ENCODE measurements around the gene PHC2. TPM values are rescaled to one million over a fixed set of nuclear protein-coding genes. Genes with fewer than 3 reads are reported as not detected.

Gene PHC2, protein sequence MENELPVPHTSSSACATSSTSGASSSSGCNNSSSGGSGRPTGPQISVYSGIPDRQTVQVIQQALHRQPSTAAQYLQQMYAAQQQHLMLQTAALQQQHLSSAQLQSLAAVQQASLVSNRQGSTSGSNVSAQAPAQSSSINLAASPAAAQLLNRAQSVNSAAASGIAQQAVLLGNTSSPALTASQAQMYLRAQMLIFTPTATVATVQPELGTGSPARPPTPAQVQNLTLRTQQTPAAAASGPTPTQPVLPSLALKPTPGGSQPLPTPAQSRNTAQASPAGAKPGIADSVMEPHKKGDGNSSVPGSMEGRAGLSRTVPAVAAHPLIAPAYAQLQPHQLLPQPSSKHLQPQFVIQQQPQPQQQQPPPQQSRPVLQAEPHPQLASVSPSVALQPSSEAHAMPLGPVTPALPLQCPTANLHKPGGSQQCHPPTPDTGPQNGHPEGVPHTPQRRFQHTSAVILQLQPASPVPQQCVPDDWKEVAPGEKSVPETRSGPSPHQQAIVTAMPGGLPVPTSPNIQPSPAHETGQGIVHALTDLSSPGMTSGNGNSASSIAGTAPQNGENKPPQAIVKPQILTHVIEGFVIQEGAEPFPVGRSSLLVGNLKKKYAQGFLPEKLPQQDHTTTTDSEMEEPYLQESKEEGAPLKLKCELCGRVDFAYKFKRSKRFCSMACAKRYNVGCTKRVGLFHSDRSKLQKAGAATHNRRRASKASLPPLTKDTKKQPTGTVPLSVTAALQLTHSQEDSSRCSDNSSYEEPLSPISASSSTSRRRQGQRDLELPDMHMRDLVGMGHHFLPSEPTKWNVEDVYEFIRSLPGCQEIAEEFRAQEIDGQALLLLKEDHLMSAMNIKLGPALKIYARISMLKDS
- 65.8 and 75.1 TPM in 2 replicates for total RNA-seq

DNA sequence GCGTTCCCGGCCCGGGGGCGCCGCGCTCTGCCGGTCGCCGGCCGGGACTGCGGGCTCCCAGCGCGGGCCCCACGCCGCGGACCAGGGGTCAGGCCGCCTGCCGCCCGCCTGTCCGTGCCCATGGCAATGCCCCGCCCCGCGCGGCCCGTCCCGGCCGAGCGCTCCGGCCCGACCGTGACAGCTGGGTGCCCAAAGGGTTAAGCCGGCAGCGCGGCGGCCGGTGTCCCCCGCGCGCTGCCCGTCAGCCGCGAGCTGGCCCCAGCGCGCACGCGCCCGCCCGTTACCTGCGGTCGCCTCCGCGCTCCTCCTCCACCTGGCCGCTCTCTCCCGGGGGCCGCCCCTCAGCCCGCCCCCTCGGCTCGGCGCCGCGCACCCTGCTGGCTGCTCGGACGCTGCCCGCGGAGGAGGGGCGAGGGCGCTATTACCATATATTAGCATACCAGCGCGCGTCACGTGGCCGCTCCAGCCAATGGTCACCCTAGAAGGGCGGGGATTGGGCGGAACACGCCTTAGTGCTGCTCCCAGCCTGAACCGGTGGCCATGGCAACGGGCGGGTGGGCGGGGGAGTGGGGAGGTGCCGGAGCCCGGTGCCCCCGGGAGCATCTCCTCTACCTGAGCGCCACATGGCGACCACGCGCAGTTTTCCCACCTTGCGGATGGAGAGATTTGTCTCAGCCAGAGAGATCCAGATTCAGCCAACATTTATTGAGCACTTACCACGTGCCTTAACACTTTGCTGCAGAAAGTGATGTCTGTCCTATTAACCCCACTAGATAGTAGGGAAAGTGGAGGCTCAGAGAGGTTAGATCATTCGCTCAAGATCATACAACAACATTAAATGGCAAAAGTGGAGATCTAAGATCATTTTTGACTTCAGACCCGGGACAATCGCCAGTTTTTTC lies at the start of gene PHC2:
Gene PHC2, minus strand, starts transcription at position 404 of the 902 bp plus-strand sequence. CDS start 55,556 bp downstream, outside the sequence.

DNA sequence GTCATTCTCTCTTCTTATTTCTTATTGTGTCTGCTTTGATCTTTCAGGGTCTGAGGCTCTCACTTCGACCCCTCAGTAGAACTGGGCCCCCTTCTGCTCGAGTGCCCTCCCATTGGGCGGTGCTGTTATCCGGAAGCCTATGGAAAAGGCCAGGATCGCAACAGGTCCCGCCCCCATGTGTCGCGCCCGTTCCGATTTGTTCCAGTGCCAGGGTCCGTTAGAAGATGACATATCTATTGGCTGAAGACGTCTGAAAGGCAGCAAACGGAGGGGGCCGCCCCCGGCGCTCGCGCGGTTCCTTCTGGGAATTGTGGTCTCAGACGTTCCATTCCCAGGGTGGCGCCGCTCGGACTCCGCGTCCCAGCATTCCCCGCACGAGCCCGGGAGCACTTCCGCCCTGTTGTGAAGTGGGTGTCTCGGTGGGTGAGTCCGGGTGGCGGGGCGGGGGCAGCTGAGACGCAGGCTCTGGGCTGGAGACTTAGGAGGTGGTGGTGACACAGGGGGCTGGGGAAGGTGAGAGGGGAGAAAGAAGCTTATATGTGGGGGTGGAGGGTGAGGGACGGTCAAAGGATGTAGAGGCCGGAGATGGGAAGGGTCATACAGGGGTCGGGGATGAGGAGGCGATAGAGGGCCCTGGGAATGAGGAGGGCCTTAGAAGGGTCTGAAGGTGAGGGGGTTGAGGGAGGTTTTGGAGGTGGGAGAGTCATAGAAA lies 41.5 kb upstream of the PHC2 start, which contains the start of gene ZSCAN20:
Gene ZSCAN20, plus strand, starts transcription at position 377 of the 712 bp plus-strand sequence. CDS start 6,644 bp downstream, outside the sequence.

DNA sequence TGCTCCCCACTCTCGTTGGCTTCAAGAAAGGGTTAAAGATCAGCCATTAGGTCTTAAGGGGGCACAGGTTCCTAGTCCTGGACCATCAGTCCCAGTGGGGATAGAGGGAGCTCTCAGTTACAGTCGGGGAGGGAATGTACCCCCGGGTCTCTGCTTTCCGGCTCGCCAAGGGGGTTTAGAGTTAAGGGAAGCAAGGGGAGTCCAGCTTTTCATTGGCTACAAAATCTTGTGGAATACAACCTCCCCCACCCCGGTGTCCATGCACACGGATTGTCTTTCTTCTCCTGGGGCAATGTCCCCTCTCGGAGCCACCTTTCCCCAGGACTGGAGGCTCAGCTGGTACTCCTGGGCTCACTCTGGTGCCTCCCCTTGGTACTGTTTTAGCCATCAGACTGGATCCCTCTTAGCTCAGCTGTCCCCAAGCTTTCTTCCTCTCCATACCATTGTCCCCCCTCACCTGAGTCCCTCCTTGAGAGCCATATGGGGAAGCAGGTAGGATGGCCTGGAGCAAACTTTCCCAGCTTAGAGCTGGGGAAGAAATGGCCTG lies 110.2 kb downstream of the PHC2 start, which contains the start of gene A3GALT2:
Gene A3GALT2, minus strand, starts transcription at position 480 of the 547 bp plus-strand sequence. Its CDS starts 0 bp downstream, at position 480.

Small RNA genes lying within 50 kb of the gene (small RNA-seq; reads per million reads assigned to genes)
- gene RN7SKP16: not detected

Other genes with a start within 250 kb of the PHC2 start
- gene TRIM62, start 249.1 kb downstream of the PHC2 start, total RNA-seq: 2.7 and 3.2 TPM in 2 replicates
- 7.3 and 9.5 TPM in 2 replicates for gene ZNF362, start 174.6 kb downstream of the PHC2 start, total RNA-seq
- not detected in 2 replicates for gene A3GALT2, start 110.0 kb downstream of the PHC2 start, total RNA-seq
- gene ZSCAN20, start 41.5 kb upstream of the PHC2 start, total RNA-seq: 9.0 and 9.8 TPM in 2 replicates

All from thoracic aorta endothelial cell (primary cell).